Erythroblast (primary cell): ENCODE data around the gene SIPA1L3.

Source experiments
- GATA1 ChIP-seq: IDR thresholded peaks from 2 replicates; pipeline ENCODE4 v1.6.1; 2011; ENCODE audit warnings: low read depth, mild to moderate bottlenecking, control low read depth, low read length, moderate library complexity
- POLR2A ChIP-seq: IDR thresholded peaks from 2 replicates; pipeline ENCODE4 v1.6.1; 2011; ENCODE audit warnings: mild to moderate bottlenecking, low read length

GRCh38 chr19:37957176-37957575 is 50.2 kb downstream of the SIPA1L3 start:
- TF ChIP-seq POLR2A (no peak), GATA1 (no peak)
